ENCODE results near the gene TMEM134. TPM values are rescaled to one million over a fixed set of nuclear protein-coding genes. Genes with fewer than 3 reads are reported as not detected.
A peak's percentile ranks its signal among the peaks of the same experiment; 100 is the strongest.

The TMEM134 gene
- total and polyA plus RNA-seq, 9 of the 15 experiments (the other 6 are each of a cell fraction or from before 2014, with no cell fraction given), result 0.63 to 48.4 (median 10.7) TPM

DNA sequence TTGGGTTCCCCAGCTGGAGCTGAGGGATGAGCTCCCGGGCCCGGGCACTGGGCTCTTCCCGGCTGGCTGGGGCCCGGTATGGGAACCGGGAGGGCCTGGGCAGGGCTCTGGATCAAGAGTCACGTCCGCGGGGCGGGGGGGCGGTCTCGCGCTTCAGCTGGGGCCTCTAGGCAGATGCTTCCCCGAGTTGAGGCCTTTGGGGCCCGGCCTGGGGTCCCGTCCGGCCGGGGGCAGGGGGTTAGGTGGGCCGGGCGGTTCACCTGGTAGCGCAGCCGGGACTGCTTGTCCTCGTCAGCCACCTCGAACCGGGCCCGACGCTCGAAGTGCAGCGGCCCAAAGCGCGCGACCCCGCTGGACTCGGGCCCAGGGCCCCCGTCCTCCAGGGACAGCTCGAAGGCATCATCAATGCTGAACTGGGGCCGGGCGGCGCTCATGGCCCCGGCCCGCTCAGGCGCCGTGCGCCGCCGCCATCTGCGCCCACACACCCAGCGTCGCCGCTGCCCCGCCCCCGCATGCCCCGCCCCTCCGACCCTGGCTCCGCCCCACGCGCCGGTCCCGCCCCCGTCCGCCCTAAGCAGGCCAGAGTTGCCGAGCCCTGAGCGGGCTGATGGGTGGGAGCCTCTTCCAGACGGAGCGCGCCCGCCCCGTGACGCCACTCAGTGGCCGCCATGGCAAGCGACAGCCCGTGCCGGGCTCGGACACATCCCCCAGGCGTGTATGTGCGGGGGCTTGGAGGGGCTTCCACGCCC lies at the start of gene TMEM134 (continued):
- TF ChIP-seq, protein P1, sequence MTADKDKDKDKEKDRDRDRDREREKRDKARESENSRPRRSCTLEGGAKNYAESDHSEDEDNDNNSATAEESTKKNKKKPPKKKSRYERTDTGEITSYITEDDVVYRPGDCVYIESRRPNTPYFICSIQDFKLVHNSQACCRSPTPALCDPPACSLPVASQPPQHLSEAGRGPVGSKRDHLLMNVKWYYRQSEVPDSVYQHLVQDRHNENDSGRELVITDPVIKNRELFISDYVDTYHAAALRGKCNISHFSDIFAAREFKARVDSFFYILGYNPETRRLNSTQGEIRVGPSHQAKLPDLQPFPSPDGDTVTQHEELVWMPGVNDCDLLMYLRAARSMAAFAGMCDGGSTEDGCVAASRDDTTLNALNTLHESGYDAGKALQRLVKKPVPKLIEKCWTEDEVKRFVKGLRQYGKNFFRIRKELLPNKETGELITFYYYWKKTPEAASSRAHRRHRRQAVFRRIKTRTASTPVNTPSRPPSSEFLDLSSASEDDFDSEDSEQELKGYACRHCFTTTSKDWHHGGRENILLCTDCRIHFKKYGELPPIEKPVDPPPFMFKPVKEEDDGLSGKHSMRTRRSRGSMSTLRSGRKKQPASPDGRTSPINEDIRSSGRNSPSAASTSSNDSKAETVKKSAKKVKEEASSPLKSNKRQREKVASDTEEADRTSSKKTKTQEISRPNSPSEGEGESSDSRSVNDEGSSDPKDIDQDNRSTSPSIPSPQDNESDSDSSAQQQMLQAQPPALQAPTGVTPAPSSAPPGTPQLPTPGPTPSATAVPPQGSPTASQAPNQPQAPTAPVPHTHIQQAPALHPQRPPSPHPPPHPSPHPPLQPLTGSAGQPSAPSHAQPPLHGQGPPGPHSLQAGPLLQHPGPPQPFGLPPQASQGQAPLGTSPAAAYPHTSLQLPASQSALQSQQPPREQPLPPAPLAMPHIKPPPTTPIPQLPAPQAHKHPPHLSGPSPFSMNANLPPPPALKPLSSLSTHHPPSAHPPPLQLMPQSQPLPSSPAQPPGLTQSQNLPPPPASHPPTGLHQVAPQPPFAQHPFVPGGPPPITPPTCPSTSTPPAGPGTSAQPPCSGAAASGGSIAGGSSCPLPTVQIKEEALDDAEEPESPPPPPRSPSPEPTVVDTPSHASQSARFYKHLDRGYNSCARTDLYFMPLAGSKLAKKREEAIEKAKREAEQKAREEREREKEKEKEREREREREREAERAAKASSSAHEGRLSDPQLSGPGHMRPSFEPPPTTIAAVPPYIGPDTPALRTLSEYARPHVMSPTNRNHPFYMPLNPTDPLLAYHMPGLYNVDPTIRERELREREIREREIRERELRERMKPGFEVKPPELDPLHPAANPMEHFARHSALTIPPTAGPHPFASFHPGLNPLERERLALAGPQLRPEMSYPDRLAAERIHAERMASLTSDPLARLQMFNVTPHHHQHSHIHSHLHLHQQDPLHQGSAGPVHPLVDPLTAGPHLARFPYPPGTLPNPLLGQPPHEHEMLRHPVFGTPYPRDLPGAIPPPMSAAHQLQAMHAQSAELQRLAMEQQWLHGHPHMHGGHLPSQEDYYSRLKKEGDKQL (CRISPR knock-in tag; IDR thresholded peaks at IDR 0.05; ENCODE audit: borderline replicate concordance), result no peak
- TF ChIP-seq GTF2F1 (IDR thresholded peaks at IDR 0.05; ENCODE audit: low read depth, low read length) (no peak), HEY1 (CRISPR knock-in tag; IDR thresholded peaks at IDR 0.05; ENCODE audit: borderline replicate concordance) (no peak), RBFOX2 (IDR thresholded peaks at IDR 0.05; ENCODE audit: low read depth, low read length) (peak; percentile 91), KLF16 (IDR thresholded peaks at IDR 0.05) (0 out of 2 replicates have a peak, but pooled peaks have one; percentile 14), NCOA4 (IDR thresholded peaks at IDR 0.05; ENCODE audit: partially characterized antibody) (no peak), TAF9B (IDR thresholded peaks at IDR 0.05; ENCODE audit: partially characterized antibody) (no peak), KDM4B (IDR thresholded peaks at IDR 0.05; ENCODE audit: borderline replicate concordance in 2 of 2, low read depth in 1 of 2) (no peak)
- TF ChIP-seq, protein P2, sequence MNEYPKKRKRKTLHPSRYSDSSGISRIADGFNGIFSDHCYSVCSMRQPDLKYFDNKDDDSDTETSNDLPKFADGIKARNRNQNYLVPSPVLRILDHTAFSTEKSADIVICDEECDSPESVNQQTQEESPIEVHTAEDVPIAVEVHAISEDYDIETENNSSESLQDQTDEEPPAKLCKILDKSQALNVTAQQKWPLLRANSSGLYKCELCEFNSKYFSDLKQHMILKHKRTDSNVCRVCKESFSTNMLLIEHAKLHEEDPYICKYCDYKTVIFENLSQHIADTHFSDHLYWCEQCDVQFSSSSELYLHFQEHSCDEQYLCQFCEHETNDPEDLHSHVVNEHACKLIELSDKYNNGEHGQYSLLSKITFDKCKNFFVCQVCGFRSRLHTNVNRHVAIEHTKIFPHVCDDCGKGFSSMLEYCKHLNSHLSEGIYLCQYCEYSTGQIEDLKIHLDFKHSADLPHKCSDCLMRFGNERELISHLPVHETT (CRISPR knock-in tag; conservative IDR thresholded peaks at IDR 0.05 in 1 of 2, IDR thresholded peaks at IDR 0.05 in 1 of 2), result peak in 1 of 2 experiments; percentile 80; a peak in 2 of 4 replicates
- TF ChIP-seq, protein P3, sequence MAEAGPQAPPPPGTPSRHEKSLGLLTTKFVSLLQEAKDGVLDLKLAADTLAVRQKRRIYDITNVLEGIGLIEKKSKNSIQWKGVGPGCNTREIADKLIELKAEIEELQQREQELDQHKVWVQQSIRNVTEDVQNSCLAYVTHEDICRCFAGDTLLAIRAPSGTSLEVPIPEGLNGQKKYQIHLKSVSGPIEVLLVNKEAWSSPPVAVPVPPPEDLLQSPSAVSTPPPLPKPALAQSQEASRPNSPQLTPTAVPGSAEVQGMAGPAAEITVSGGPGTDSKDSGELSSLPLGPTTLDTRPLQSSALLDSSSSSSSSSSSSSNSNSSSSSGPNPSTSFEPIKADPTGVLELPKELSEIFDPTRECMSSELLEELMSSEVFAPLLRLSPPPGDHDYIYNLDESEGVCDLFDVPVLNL (CRISPR knock-in tag; IDR thresholded peaks at IDR 0.05; ENCODE audit: low read depth), result no peak

Measured in K562 (cell line).